ENCODE measurements around the gene CDK9.

Gene CDK9

DNA sequence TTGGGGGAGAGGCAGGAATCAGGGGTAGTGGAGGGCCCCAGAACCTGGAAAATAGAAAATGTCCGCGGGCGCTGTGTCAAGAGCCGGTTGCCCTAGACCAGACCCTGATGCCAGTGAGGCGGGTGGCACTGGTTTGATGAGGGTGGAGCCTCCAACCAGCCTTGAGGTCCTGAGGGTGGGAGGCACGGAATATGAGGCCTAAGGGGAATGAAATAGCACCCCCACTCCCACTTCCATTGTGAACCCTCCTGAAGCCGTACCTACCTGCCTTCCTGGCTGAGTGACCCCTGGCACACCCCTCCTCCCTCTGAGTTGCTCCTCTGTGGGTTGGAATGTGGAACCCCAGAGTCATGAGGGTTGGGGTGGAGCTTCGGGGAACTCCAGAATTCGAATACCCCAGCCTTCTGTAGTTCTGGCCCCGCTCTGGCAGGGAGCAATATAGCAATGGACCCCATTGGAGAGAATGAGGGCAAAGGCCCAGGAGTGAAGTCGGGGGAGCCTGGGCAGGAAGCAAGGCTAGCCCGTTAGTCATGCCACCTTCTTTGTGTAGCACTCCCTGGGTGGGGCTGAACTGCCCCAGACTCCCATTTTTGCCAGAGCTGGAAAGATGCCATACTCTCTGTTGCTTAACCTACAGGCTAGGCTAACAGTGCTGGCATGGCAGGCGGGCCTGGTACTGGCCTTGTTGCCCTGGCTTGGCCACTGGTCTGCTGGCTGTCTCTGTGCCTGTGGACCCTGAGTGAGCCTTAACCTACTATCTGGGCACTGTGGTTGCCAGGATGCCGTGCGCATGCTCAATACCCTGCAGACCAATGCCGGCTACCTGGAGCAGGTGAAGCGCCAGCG lies 17.9 kb downstream of the CDK9 start:
- DNase-seq (ENCODE audit: low read depth), result no peak

DNA sequence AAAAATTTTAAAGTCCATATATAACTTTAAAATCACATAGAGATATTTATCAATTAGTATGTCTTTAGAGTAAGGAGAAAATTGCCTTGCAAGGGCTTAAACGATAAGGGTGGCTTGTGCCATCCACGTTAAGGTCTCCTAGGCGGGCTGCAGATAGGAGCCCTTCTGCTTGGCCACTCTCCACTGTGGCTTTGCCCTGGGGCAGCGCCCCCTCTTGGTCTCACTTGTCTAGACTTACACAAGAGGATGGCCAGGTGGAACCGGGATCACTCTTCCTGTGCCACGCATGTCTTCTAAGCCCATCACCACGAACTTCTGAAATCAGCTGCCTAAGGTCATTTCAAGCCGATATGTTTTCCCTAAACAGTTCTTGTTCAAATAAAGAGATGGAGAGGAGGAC lies 19.8 kb downstream of the CDK9 start:
- DNase-seq (ENCODE audit: low read depth), result no peak

DNA sequence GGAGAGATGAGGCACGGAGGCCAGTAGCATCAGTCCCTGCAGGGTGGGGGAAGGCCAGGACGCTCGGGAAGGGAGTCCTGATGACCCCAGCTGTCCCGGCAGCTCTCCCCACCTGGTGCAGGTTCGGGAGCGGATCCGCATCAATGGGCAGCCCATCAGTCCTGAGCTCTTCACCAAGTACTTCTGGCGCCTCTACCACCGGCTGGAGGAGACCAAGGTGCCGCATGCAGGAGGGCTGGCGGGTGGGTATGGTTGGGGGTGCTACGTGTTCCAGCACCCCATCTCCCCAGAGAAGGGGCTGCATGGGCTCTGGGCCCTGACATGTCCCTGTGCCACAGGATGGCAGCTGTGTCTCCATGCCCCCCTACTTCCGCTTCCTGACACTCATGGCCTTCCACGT lies 21.0 kb downstream of the CDK9 start:
- DNase-seq (ENCODE audit: low read depth), result no peak

DNA sequence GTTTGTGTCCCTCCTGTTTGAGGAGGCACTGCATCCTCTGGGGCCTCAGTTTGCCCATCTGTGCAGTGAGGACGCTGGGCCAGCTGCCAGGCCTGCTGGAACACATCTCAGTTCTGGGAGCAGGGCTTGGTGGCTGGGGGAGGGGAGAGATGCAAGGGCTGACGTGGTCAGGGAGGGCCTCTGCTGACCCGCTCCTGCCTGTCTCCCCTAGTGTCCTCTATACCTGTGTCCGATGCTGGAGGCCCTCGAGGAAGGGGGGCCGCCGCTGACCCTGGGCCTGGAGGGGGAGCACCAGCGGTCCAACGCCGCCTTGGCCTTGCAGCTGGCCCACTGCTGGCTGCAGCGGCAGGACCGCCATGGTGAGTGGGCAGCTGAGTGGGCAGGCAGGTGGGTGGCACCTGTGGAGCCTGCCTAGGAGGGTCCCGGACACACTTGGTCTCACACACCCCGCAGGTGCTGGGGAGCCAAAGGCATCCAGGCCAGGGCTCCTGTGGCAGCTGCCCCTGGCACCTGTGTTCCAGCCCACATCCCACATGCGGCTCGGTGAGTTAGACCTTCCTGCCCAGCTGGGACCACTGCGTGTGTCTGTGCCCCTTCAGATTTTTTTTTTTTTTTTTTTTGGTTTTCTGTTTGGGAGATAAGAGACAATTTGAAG lies 22.6 kb downstream of the CDK9 start:
- no peak for DNase-seq (ENCODE audit: low read depth)

DNA sequence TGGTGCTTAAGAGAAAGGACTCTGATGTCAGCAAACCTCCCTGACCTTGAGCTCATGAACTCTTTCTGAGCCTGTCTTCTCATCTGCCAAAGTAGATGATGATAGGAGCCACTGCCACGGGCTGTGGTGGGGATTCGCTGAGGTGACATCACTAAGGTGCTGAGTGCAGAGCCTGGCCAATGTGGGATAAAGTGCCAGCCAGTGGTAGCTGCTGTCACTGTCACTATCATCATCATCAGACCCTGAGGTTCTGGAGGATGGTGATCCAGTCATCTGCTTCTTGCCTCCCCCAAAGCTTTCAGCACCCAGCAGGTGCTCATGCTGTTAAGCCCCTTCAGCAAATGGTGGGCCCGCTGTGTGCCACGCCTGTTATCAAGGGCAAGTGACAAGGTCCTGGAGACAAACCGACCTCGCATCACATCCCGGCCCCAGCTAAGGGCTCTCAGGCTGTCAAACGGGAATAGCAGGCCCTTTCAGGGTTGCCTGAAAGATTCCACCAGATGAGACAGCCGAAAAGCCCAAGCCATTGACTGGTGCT lies 23.2 kb downstream of the CDK9 start:
- no peak for DNase-seq (ENCODE audit: low read depth)

DNA sequence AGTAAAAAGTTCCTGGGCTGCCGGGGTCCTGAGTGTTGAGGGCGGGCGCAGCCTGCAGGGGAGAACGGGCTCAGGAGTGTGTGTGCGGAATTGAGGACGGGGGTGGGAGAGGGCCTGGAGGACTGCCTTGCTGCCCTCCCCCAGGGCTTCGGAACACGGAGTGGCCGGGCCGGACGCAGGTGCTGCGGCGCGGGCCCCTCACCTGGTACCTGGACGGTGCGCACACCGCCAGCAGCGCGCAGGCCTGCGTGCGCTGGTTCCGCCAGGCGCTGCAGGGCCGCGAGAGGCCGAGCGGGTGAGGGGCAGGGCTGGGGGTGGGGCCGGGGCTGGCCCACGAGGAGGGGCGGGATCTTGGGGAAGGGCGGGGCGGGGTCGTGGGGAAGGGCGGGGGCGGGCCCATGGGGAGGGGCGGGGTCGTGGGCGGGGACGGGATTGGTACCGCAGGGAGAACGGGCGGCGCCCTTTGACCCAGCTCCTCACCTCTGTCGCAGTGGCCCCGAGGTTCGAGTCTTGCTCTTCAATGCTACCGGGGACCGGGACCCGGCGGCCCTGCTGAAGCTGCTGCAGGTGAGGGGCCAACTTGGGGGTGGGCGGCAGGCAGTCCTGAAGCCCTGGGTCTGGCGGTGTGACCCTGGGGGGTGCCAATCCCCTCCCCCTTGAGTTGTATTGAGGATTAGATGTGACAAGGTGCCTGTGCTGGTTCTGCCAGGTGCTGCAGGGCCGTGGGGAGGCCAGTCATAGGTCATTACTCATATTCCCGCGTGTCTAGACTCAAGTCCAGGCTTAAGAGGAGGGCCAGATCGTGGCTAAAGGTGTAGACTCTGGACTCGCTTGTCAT lies 23.9 kb downstream of the CDK9 start:
- DNase-seq (ENCODE audit: low read depth), result no peak

DNA sequence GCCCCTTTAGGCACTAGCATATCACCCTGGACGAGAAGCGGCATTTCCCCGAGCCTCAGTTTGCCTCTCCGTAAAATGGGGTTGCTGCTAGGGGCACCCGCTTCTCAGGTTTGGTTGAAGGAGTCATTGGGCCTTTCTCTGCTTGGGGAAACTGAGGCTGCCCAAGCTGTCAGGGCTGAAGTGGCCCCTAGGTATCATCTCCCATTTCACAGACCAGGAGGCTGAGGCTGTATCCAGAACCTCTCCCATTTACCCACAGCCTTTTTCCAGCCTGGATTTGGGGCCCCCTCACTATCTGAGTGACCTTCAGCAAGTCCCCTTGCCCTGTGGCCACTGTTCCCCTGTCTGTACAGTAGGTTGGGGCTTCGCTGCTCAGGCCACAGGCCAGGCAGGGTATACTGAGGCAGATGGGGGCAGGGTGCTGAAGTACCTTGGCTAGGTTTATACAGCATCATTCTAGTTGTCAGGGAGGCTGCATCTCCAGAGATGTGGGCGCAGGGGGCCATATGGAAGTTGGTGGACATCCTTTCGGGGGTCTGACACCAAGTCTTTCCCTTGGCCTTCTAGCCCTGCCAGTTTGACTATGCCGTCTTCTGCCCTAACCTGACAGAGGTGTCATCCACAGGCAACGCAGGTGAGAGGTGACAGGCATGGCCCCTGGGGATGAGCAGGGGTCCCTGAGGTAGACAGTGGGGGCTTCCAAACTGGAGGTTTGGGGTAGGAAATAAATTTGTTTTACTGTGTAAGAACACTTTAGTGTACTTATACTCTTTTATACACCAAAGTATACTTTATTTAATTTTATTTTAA lies 24.7 kb downstream of the CDK9 start:
- DNase-seq (ENCODE audit: low read depth), result no peak

DNA sequence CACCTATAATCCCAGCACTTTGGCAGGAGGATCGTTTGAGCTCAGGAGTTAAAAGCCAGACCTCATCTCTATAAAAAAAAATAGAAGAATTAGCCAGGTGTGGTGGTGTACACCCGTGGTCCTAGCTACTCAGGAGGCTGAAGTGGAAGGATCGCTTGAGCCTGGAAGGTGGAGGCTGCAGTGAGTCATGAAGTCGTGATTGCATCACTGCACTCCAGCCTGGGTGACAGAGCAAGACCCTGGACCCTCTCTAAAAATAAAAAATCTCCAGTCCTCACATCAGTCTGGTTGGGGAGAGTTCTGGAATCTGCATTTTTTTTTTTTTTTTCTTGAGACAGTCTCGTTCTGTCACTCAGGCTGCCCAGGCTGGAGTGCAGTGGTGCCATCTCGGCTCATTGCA lies 26.2 kb downstream of the CDK9 start:
- no peak for DNase-seq (ENCODE audit: low read depth)

DNA sequence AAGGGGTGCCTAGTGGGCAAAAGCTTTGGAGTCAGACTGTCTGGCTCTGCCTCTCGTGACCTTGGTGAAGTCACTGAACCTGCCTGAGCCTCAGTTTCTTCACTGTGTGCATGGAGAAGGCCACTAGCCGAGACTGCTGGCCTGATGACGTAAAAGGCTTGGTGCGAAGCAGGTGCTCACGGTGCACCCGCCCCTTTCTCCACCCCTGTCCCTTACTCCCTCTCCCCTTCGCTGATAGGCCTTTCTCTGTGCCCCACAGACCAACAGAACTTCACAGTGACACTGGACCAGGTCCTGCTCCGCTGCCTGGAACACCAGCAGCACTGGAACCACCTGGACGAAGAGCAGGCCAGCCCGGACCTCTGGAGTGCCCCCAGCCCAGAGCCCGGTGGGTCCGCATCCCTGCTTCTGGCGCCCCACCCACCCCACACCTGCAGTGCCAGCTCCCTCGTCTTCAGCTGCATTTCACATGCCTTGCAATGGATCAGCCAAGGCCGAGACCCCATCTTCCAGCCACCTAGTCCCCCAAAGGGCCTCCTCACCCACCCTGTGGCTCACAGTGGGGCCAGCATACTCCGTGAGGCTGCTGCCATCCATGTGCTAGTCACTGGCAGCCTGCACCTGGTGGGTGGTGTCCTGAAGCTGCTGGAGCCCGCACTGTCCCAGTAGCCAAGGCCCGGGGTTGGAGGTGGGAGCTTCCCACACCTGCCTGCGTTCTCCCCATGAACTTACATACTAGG lies 27.3 kb downstream of the CDK9 start:
- DNase-seq (ENCODE audit: low read depth), result no peak

DNA sequence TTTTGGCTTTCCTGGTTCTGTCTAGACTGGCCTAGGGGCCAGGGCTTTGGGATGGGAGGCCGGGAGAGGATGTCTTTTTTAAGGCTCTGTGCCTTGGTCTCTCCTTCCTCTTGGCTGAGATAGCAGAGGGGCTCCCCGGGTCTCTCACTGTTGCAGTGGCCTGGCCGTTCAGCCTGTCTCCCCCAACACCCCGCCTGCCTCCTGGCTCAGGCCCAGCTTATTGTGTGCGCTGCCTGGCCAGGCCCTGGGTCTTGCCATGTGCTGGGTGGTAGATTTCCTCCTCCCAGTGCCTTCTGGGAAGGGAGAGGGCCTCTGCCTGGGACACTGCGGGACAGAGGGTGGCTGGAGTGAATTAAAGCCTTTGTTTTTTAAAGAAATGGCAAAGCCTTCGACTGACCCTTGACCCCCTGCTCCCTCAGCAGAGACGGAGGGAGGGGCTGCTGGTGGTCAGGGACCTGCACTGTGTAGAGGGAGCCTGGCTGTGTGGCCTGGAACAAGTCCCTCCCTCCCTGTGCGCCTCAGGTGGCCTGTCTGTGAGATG lies 27.9 kb downstream of the CDK9 start:
- DNase-seq (ENCODE audit: low read depth), result no peak

DNA sequence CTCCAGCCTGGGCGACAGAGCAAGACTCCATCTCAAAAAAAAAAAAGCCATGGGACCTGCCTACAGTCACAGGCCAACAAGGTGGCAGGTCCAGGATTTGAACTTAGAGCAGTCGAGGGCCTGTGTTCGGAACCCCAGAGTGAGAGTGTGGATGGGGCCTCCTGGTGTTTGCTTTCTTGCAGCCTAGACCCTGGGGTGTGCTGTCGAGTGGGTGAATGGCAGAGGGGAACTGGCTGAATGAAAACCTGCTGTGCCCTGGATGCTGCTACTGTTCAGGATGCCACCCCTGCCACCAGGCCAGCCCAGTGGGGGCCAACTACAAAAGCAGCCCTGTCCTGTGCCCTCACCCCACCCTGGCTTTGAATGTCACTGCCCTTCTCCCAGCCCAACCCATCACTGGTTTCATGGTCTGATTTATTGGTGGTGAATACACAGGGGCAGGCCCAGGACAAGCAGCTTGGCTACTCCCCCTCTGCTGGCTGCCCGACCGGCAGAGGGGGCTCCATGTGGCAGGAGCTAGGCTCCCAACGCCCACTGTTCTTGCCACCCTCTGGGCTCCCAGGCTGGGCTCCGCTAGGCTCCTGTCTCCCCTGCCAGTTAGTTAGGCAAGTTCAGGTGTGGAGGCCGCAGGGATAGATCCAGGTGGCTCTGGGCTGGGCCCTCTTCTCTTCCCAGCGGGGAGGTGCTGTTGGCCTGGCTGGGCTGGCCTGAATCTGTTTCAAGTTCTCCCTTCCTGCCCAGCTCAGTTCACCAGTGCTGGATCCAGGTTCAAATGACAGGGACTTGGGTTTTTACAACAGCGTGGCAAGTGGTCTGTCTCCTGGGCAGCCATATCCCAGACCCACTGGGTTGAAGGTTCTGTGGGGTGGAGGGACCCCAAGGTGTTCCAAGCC lies 29.0 kb downstream of the CDK9 start:
- DNase-seq (ENCODE audit: low read depth), result no peak

DNA sequence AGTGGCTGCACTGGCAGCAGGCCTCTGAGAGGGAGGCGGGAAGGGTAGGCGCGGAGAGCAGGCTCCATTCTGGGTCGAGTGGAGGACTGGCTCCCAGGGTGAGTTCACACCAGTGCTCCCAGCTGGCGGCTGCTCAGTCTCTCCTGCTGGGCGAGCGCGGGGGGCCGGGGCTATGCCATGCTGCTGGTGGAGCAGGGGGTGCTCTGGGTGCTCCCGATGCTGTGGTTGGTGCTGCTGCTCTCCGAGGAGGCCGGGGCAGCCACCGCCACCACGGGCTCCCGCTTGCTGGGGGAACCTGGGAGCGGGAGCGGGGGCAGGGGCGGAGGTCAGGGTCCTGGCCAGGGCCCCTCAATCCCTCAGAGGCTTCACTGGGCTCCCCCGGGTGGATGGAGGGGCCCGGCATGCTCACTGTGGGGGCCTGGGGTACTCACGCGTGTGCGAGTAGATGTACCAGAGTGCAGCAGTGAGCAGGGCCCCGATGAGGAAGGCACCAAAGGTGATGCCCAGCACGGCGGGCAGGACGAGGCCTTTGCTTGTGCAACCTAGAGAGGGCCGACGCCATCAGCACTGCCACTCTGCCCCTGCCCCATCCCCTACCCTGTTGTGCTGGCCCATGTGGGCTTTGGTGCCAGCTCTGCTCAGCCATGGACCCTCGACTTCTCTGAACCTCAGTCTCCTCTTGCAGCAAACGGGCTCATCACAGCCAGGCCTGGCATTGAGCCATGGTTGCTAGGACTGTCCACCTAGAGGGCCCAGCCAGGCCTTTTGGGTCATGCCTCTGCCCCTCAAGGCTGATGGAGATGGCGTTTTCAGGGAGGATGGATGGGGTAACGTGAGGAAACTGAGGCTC lies 29.9 kb downstream of the CDK9 start:
- DNase-seq (ENCODE audit: low read depth), result no peak

DNA sequence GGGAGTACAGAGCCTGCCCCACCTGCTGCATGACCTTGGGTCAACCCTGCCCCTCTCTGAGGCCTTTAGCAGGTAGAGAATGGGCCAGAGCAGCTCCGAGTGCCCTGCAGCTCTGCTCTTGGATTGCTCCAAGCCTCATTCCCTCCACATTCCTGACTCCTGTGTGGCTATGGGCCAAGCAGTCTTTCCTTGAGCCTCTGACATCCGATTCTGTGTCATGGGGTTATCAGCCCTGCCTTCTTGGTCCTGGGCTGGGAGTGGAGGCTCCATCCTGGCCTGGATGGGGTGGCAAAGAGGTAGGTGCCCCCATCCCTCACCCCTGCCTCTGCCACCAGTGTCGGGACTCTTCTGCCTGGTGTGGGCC lies 30.5 kb downstream of the CDK9 start:
- DNase-seq (ENCODE audit: low read depth), result no peak

DNA sequence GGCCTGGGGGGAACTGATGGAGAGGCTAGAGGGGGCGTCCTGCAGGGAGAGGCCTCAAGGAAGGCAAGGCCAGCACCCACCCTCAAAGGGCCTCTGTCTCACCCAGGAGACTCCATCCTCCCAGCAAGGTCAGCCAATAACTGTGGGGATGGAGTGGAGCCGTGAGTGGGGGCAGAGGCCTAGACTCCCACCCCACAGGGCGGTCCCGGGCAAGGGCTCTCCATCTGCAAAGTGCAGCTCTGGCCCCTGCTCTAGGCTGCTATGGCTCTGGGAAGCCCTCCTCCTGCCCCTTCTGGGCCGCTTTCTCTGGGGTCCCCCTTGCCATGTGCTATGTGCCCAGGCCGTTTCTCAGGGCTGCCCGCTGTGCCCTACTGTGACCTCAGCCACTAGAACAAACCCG lies 30.9 kb downstream of the CDK9 start:
- no peak for DNase-seq (ENCODE audit: low read depth)

DNA sequence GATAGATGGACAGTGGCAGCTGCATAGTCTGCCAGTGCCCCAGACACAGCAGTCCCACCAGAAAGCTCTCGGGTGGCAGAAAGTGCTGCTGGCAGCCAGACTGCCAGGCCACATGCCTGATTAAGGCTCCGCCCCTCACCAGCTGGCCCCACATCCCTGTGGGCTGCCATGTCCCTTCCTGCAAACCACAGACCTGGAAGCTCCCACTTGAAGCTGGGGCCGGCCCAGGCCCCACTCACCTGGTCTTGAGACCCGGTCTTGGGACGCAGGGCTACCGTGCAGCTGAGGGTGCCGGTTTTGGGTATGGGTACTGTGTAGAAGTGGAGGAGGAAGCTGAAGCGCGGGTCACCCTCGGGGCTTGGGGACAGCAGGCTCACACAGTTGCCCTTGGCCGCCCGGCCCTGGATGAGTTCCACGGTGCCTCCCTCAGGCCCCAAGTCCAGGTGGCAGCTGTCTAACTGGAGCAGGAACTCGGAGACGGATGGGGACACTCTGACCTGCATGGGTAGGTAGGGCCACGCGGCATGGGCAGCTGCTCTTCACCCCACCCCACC lies 32.1 kb downstream of the CDK9 start:
- DNase-seq (ENCODE audit: low read depth), result no peak

DNA sequence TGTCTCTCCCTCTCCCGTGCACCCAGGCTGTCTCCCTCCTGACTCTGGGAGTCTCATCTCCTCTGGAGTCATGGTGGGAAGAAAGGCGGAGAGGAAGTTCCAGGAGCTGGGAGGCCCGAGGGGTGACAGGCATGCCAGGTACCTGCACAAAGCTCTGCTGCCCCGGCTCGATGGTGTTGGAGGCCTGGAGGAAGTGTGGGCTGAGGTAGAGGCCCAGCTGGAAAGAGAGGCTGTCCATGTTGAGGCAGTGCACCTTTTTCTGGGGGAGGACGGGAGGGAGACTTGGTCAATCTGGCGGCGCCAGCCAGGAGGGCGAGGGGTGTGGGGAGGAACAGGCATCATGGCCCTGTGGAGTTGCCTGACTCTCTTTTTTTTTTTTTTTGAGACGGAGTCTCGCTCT lies 32.7 kb downstream of the CDK9 start:
- no peak for DNase-seq (ENCODE audit: low read depth)

DNA sequence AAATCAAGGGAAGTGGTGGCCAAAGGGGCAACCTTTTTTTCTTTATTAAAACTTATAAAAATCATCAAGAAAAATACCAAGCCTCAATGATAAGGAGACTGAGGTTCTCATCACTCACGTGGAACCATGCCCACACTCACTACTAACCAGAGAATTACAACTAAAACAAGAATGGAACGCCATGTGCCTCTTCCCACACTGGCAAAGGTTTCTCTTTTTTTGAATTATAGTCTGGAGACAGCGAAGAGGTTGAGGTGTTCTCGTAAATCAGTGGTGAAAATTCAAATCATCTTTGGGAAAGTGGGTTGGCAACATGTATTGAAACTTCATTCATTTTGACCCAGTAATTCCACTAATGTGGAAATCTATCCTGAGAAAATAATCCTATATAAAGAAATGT lies 36.3 kb downstream of the CDK9 start:
- no peak for DNase-seq (ENCODE audit: low read depth)

DNA sequence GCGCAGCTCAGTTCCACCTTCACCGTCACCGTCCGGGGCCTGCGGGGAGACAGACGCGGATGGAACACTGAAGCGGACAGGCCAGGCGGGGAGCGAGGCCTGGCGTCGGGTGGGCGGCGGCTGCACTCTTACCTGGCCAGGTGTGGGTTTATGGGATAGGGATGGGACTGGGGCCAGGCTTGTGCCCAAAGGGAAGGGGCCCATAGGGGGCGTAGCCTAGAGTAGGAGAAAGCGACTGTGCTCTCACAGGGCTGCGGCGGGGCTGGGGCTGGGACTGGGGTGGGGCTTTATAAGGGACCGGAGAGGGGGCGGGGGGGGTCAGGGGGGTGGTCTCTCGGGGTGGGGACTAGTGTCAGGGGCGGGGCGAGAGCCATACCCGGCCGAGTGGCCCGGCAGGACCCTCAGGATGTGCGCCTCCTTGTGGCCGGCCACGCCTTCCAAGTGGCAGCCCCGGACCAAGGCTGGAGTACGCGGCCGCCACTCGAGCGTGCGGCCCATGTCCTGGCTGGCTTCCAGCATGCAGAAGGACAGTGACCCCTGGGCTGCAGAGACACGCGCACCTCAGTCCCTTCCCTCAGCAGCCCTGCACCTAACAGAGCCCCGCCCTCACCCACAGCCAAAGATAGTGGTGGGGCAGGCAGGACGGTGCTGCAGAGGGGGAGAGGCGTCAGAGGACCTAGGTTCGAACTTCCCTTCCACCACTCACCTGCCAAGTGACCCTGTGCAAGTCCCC lies 39.7 kb downstream of the CDK9 start:
- no peak for DNase-seq (ENCODE audit: low read depth)

All from stimulated activated CD8-positive, alpha-beta memory T cell treated with anti-CD3 and anti-CD28 coated beads, Interleukin-12 subunit alpha, Interleukin-12 subunit beta, amount 100 ng/mL, for 4 hours (primary cell).